ENCODE results near the gene CTNNB1. TPM values are rescaled to one million over a fixed set of nuclear protein-coding genes. Genes with fewer than 3 reads are reported as not detected.

CTNNB1 gene
- total RNA-seq, 1 experiment from 2014 or later, result 292 TPM

DNA sequence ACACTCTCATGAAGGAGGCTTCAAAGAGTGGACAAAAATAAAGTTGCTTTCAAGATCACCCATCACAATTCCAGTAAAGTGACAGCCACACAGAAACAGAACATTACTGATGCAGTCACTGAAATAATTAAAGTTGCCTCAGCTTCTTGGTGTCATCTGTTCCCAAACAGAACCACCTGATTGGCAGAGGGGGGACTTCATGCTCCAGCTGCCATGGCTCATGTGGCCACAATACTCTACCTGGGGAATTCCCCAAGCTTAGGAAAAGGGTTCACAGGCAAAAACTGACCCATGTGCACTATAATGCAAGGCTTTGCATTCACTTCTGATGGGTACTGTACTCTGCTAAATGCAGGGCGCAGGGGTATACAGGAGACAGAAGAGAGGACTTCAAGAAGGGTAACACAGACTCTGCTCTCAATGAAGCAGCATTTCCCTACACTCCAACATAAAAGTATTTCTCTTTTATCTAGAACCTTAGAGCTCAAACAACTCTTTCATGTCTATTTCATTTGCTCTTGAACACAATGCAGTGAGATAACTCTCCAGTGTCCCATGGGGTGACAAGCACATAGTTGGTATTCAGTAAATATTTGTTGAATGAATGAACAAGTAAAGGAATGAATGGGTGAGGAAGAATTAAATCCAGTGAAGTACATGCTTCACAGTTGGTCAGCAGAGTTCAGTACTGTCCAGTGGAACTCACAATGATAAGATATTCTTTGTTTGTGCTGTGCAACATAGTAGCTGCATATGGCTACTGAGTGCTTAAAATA is 8.6 kb upstream of the CTNNB1 start:
- in situ Hi-C loops (cut with HindIII; ENCODE audit: low sequenced_read_pairs), result no loop called here
- DNase-seq (ENCODE audit: low spot score), result no peak

DNA sequence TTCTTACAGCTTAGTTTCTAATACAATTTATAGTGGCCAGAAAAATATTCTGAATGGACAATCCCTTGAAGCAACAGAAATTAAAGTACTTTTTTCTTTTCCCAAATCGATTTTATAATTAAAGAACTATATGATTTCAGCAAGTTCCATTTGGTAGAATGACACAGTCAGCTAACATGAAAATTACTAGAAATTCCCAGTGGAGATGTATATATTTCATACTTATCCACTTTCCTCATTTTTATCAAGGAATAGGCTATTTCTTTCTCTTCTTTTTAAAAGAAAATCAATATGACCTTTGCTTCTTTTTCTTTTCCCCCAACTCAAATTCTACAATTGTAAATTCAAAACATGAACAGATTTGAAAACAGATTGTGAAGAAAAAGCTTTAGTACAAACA is 6.4 kb upstream of the CTNNB1 start:
- in situ Hi-C loops (cut with HindIII; ENCODE audit: low sequenced_read_pairs), result no loop called here
- no peak for DNase-seq (ENCODE audit: low spot score)

DNA sequence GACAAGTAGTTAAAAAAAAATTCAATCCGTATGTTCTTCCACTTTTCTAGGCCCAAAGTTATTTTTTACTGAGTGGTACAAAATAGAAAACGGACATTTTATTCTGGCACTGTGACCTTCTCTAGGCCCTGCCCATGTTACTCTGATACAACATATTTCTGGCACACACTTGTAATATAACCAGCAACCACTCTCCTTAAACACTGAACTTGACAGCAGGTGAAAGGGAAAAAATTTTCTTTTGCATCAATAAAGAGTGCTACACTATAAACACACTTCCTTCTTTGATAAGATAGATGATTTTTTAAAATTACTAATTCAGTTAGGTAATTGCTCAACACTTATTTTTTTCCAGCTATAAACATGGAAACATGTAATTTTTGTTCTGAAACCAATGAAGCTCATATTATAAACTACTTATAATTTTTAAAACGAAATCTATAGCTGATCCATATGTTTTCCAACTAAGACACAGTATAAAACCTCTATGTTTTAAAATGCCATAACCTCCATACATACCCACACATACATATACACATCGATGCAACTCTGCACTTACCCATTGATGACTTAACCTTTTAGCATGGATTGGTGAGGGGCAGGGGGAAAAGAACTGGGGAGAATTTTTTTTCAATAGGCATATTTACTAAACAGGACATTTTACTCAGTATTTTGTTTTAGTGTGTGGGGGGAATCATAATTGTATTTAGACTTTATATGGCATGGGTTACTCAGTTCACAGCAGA is 5.3 kb upstream of the CTNNB1 start:
- in situ Hi-C loops (cut with HindIII; ENCODE audit: low sequenced_read_pairs), result no loop called here

DNA sequence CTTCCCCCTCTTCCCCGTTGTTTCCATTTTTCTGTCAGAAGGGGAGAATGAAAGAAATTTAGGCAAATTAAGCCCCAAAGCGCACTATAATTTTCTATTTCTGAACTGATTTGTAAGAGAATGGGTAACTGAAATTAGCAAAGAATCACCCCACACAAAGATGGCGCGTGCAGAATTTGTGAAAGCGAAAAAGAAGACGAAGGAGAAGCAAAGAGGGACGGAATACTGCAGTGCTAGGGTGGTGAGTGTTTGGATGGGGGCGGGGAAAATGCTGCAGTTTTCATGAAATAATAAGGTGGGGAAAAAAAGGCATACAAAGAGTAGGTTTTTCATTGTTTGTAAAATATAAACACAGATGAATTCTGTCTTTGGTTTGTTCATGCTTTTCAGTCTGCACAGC is 4.6 kb upstream of the CTNNB1 start:
- DNase-seq (ENCODE audit: low spot score), result no peak
- in situ Hi-C loops (cut with HindIII; ENCODE audit: low sequenced_read_pairs), result no loop called here

More for the DNA sequence above, 5.3 kb upstream of the CTNNB1 start:
- no peak for DNase-seq (ENCODE audit: low spot score)

DNA sequence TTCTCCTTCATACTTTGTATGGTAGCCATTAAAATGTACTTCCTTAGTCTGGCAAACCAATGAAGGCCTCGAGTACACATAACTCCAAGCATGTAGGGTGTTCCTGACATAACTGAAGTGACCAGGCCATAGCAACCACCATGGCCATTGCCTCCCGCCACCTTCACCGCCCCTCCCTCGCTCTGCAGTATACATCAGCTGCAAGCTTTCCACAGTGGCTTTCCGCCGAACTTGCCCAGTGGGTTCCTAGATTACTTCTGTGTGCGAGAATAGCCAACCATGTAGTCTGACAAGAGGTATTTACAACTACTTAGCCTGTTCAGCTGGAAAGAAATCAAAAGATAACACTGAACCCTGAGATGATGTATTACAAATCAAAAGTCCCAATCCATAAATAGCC is 3.4 kb upstream of the CTNNB1 start:
- in situ Hi-C loops (cut with HindIII; ENCODE audit: low sequenced_read_pairs), result no loop called here
- no peak for DNase-seq (ENCODE audit: low spot score)

DNA sequence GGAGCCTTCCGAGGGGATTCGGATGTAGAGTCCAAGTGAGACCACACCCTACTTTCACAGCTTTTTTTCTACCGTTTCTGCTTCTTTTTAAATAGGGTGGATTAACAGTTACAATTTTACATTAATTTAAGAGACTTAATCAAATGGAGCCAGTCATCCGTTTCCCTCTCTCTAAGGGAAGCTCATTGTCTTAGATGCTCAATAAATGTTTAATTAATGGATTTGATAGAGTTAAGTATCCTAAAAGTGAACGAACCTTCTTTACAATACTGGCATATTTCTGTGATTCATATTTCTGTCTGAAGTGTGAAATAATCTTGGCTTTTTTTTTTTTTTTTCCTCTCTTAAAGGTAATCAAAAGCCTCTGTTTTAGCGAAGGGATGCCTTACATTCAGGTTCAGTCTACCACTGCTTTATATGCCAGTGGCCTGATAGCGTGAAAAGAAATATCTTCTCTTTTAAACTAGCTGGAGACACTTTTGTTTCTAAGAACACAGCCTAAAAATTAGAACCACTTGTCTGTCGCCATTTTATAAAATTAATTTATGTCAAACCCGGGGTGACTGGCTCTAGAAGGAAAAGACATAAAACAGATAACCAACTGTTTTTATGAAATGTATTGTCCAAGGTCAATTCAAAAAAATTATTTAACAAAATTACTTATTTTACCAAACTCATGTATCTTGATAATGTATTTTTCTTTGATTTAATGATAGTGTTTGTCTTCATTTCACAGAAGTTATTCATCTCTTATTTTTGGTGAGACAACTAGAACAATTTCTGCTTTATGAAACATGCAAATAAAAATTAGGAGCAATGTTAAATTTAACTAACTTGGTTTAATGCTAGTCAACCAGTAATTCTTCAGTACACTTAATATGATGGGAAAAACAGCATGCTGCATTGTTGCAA is 2.5 kb upstream of the CTNNB1 start:
- no peak for DNase-seq (ENCODE audit: low spot score)
- in situ Hi-C loops (cut with HindIII; ENCODE audit: low sequenced_read_pairs), result no loop called here

DNA sequence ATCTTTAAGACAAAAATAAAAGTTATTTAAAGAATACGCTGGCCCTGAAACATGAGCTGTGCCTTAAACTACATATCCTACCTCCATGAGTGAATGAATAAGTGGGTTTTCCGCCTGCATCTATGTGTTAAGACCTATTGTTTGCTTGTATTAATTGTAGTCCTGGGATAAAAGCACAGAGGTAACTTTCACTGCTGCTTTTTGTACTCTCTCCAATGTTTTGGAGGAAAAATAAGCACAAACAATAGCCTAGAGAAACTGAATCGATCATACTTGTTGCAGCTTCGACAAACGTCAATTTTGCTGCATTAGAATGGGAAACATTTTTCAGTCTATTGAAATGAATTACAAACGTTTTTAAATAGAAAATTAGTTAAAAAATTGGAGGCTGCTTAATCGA is 1.3 kb upstream of the CTNNB1 start:
- in situ Hi-C loops (cut with HindIII; ENCODE audit: low sequenced_read_pairs), result no loop called here
- DNase-seq (ENCODE audit: low spot score), result no peak

DNA sequence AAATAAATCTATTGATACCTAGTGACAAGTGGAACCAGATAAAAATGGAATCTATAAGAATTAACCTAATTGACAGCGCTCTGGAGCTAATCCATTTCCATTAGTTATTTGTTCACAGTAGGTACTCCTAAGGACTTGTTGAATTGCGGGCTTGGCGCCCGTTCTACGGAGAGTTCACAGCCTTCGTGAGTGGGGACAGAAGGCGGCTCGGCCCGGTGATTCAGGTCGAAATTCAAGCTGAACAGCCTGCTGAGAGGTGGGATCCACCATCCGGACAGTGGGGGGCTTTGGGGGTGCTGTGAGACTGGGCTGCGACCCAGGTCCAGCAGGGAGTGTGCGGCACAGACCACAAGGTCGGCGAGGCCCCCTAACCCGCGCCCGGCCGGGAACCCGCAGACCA is 779 bp upstream of the CTNNB1 start:
- DNase-seq (ENCODE audit: low spot score), result peak; percentile 72
- in situ Hi-C loops (cut with HindIII; ENCODE audit: low sequenced_read_pairs), result no loop called here

DNA sequence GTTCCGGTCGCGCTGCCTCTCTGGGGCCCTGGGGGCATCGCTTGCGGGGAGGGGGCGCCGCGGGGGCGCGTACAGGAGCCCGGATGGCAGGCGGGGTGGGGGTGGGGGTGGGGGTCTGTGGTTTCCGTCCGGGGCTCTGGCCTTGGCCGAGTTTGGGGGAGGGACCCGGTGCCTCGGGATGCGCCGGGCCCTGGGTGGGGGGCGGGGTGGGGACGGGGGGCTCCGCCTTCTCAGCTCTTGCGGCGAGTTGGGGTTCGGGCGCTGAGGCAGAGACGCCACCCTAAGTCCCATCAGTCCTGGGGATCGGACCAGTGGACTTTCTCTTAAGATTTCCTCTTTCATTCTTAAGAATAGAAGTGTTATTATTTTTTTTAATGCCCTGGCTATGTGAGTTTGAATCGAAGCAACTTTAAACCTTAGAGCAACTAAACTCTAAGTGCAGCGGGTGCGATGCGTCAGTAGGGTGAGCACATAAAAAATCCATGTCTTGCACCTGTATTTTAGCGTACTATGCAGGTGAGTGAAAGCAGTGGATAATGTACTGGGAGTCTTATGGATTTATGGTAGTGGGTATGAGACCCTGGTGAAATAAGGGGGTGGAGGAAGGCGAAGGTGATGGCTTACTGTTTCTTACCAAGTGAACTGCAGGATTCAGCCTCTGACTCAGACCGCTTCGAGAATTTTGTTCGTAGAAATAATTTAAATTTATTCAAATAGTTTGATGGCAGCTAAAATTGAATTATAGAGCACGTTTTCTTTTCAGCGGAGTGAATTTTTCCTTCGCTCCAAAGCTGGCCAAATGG is 762 bp downstream of the CTNNB1 start:
- DNase-seq (ENCODE audit: low spot score), result peak; percentile 46

DNA sequence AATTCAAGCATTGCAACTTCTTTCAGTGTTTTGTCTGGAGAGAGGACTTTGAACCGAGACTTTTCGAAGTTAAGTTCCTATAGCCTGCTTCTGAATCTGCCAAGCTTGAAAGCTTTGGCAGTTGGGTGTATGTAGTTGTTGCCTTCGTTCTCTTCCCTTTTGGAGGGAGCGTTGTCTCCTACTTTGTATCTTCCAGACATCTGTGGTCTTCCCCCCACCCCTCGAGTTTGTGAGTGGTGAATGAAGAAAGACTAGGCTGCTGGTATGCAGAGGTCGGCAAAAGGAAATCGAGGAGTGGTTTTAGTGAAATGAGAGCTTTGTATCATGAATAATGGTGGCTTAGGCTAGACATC is 1.3 kb downstream of the CTNNB1 start:
- in situ Hi-C loops (cut with HindIII; ENCODE audit: low sequenced_read_pairs), result no loop called here
- DNase-seq (ENCODE audit: low spot score), result peak; percentile 61

More for the DNA sequence above, 762 bp downstream of the CTNNB1 start:
- in situ Hi-C loops (cut with HindIII; ENCODE audit: low sequenced_read_pairs), result no loop called here

DNA sequence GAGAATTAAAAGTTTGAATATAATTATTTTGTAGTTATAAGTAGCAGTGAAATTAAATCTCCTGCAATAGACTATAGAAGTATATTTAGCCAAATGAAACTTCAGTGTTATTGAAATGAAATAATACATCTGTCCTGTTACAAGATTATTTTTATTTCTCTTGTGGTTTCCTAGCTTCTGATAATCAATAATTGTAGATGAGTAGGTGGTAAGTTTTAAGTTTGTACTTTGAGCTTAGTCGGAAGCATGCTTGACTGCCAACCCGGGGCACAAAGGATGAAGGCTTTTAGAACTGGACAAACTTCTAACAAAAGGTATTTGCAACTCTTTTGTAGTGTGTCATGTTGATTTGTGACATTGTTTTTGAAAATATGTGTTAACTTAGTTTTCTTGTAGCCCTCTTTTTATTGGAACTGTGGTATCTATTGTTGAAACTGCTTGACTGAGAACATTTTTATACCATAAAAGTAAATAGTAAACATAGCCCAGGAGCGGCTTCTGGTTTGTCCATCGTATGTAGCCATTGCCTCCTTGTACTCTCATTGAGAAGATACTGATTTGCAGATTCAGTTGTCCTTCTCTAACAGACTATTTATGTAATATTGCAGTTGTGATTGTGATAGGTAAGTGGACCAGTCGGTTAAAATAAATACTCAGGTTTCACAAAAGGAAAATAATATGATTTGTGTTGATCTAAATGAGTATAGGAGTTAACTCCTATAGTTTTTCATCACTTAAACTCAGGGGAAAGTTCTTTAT is 2.9 kb downstream of the CTNNB1 start:
- DNase-seq (ENCODE audit: low spot score), result peak; percentile 50
- in situ Hi-C loops (cut with HindIII; ENCODE audit: low sequenced_read_pairs), result no loop called here

DNA sequence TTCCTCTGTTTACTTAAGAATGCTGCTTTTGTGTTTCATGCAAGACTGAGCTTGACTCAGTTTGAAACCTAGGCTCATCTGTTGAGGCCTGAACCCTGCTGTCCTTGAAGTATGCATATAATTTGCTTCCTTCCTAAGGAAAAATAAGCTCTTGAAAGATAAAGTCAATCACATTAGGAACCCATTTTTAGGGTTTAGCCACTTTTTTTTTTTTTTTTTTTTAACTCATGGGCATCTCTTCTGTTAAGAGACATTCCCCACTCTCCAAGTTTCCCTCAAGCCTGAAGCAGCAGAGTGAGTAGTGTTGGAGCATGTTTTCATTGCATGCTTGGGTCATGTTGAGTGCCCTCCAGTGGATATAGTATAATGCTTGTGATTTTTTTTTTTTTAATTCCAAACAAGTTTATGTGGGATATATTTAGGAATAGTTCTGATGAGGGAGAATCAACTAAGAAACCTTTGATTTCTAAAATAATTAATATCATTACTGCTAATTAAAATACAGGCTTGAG is 3.6 kb downstream of the CTNNB1 start:
- peak; percentile 78 for DNase-seq (ENCODE audit: low spot score)
- in situ Hi-C loops (cut with HindIII; ENCODE audit: low sequenced_read_pairs), result no loop called here

DNA sequence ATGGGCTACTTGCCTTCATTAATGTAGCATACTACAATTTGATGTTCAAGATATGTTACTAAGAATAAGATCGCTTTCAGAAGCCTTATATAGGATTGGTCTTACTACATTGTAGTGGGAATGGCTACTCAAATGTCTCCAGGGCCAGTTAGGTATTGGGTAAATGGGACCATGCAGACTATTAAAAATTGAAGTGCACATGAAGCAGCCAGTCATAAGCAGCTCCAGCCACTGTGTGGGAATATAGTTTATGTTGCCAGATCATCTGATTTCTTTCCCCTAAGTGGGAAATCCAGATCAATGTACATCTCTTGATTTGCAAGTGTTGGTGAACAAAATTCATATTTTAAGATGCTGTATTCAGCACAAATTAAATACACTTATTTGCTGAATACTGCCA is 5.1 kb downstream of the CTNNB1 start:
- in situ Hi-C loops (cut with HindIII; ENCODE audit: low sequenced_read_pairs), result no loop called here
- peak; percentile 33 for DNase-seq (ENCODE audit: low spot score)

DNA sequence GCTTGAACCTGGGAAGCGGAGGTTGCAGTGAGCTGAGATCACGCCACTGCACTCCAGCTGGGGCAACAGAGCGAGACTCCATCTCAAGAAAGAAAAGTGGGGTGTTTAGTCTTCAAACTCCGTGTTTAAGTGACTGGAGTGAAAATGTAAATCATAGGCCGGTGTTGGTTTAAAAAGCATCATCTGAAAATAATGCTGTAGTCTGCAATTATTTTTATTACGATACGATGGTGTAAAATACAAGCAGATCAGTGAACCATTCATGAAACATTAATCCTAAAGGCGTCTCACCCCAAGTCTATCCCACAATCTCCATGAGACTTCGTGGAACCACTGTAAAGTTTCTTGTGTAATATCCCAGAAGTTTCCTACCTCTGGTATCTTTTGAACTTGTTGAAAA is 6.3 kb downstream of the CTNNB1 start:
- DNase-seq (ENCODE audit: low spot score), result no peak
- in situ Hi-C loops (cut with HindIII; ENCODE audit: low sequenced_read_pairs), result no loop called here

DNA sequence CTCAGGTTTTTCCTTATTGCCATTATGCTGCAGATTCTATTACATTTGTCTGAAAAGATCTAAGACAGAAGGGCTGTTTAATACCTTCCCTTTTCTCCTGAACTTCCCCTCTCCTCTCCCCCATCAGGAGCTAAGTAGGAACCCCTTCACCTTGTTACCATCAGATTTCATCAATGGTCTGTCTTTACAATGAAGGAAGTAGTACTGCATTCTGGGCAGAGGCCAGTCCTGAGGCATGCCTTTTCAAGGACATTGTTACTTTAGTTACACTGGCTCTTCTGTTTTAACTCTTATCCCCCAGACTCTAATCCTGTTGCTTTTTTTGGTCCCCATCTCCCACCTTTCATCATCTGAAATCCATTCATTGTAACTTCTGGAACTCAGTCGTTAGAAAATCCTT is 8.1 kb downstream of the CTNNB1 start:
- in situ Hi-C loops (cut with HindIII; ENCODE audit: low sequenced_read_pairs), result no loop called here
- DNase-seq (ENCODE audit: low spot score), result no peak

DNA sequence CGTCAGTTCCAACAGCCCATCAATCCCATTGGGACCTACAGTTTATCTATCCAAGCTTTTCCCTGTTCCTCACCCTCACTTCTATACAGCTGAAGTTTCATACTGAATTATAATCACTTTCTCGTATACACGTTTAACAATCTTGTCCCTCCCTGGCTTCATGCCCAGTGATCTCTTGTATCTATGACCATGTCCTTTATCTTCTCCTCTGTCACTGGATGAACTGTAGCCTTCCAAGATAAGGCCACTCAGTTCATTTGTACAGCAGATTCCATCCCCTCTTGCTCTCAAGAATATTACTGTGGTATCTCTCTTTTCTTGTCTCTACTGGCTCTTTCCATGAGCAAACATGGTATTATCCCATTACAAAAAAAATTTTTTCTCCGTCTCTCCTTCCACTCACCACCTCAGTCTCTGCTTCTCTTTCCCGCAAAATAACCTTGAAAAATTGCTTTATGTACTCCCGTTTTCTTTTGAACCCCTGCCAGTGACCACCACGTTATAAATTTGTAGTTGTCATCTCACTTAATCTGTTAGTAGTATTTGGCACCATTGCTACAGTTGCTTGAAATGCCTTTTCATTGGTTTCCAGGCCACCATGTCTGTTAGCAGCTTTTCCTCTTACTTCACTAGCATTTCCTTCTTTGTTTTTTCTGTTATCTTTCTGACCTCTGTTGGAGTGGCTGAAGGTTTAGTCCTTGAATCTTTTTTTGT is 9.4 kb downstream of the CTNNB1 start:
- in situ Hi-C loops (cut with HindIII; ENCODE audit: low sequenced_read_pairs), result no loop called here

DNA sequence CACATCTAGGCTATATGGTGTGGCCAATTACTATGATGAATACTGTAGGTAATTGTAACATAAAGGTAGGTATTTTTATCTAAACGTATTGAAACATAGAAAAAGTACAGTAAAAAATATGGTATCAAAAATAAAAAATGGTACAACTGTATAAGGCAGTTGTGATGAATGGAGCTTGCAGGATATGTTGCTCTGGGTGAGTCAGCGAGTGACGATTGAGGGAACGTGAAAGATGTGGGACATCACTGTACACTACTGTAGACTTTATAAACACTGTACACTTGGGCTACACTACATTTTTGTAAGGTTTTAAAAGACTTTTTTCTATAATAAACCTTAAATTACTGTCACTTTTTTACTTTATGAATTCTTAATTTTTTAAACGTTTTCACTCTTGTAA is 10.3 kb downstream of the CTNNB1 start:
- in situ Hi-C loops (cut with HindIII; ENCODE audit: low sequenced_read_pairs), result no loop called here
- DNase-seq (ENCODE audit: low spot score), result no peak

More for the DNA sequence above, 9.4 kb downstream of the CTNNB1 start:
- no peak for DNase-seq (ENCODE audit: low spot score)

DNA sequence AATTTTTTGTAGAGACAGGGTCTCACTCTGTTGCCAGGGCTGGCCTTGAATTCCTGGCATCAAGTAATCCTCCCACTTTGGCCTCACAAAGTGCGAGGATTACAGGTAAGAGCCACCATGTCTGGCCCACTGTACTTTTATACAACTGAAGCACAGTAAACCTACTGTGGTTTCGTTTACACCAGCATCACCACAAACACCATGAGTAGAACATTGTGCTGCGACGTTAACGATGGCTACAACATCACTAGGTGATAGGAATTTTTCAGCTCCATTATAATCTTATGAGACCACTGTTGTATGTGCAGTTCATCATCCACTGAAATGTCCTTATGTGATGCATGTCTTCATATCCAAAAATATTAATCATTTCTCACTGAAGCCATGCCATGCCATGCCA is 11.7 kb downstream of the CTNNB1 start:
- no peak for DNase-seq (ENCODE audit: low spot score)
- in situ Hi-C loops (cut with HindIII; ENCODE audit: low sequenced_read_pairs), result no loop called here
